Activated CD4-positive, alpha-beta T cell treated with anti-CD3 and anti-CD28 coated beads, Interleukin-2, amount 10 ng/mL, durations not matched to agents 24 days and 14 days (primary cell): Measurements from ENCODE around the gene METTL23. TPM values are rescaled to one million over a fixed set of nuclear protein-coding genes. Genes with fewer than 3 reads are reported as not detected.
"Not testable (repeated sequence)": the region's sequence is repeated elsewhere in the genome, so short reads cannot be mapped to it uniquely, and the experiment has no call there.

Source experiments
- DNase-seq: peaks from one replicate; pipeline ENCODE4 v3.0.0; 2022
- H3K27ac Mint-ChIP-seq: one replicate; pipeline ENCODE4 v1.8.0; 2022; ENCODE audit warnings: mild to moderate bottlenecking, mixed read lengths
- H3K27me3 Mint-ChIP-seq: one replicate; pipeline ENCODE4 v1.8.0; 2022; ENCODE audit warnings: mixed read lengths
- H3K36me3 Mint-ChIP-seq: one replicate; pipeline ENCODE4 v1.8.0; 2022; ENCODE audit warnings: low read depth, mild to moderate bottlenecking, mixed read lengths
- H3K4me1 Mint-ChIP-seq: one replicate; pipeline ENCODE4 v1.8.0; 2021; ENCODE audit warnings: mixed read lengths
- H3K4me3 Mint-ChIP-seq: one replicate; pipeline ENCODE4 v1.8.0; 2022; ENCODE audit warnings: mild to moderate bottlenecking, moderate library complexity, mixed read lengths
- H3K9me3 Mint-ChIP-seq: one replicate; pipeline ENCODE4 v1.8.0; 2021; ENCODE audit warnings: mixed read lengths
- intact Hi-C: fragments of 100-400 bp; cut with micrococcal nuclease; formaldehyde crosslinking; loops from one replicate; pipeline ENCODE4 v1.15.1; 2023
- total RNA-seq: library from RNA; stranded (reverse); gene quantifications from 2 replicates; pipeline ENCODE4 v1.2.3, GENCODE V29; 2022

METTL23 gene
- total RNA-seq, 1 donor from 2014 or later: 35.5 TPM

DNA sequence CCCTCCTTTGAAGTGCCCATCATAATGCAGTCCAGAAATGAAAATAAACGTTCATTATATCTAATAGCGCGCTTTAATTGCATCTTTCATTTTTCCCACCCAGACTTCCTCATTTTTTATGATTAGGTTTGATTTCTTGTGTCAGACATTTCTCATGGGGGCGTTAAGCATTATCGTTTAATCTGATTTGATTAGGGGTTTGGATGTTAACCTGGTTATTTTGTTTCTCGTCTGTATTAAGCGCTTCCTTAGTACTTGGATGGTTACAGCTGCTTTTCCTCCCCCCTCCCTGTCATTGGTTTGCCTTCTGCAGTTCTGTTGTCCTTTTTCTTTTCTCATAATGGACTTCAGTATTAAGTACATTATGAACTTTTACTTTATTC, 11.8 kb downstream of the METTL23 start:
- intact Hi-C loops: loop anchor here (2.0 to 10.0 kb wide), 7 partner anchors 14 to 714 kb away; partner anchors contain the start of genes GALR2, SRP68, UBALD2 and ZACN
- Mint-ChIP-seq H3K27me3 (no peaks in the 10 kb centered on the region), H3K4me3 (peak overlapping the region; percentile 92), H3K27ac (peak overlapping the region; percentile 100), H3K36me3 (peaks cover 40% of the 10 kb centered on the region), H3K9me3 (no peaks in the 10 kb centered on the region), H3K4me1 (peaks cover 30% of the 10 kb centered on the region)
- no peak for DNase-seq

DNA sequence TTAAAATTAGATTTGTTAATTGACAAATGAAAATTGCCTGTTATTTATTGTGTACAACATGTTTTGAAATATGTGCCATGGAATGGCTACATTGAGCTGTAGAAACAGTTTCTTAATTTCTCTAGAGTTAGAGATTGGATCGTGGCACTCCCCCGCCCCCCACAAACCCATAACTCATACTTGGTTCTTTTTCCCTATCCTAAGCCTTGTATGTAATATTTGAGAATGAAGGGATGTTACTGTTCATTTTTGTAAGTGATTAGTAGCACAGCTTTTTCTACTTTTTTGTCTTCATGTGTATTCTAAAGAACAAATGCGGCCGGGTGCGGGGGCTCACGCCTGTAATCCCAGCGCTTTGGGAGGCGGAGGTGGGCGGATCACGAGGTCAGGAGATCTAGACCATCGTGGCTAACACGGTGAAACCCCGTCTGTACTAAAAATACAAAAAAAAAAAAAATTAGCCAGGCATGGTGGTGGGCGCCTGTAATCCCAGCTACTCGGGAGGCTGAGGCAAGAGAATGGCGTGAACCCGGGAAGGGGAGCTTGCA, 13.0 kb downstream of the METTL23 start:
- H3K27ac Mint-ChIP-seq, DNase-seq, H3K27me3 Mint-ChIP-seq, H3K4me3 Mint-ChIP-seq, H3K9me3 Mint-ChIP-seq: not testable (repeated sequence)
- Mint-ChIP-seq H3K36me3 (peaks cover 33% of the 10 kb centered on the region), H3K4me1 (peaks cover 20% of the 10 kb centered on the region)
- intact Hi-C loops: loop anchor here (2.0 to 10.0 kb wide), 7 partner anchors 13 to 713 kb away; partner anchors contain the start of genes GALR2, SRP68, UBALD2 and ZACN

DNA sequence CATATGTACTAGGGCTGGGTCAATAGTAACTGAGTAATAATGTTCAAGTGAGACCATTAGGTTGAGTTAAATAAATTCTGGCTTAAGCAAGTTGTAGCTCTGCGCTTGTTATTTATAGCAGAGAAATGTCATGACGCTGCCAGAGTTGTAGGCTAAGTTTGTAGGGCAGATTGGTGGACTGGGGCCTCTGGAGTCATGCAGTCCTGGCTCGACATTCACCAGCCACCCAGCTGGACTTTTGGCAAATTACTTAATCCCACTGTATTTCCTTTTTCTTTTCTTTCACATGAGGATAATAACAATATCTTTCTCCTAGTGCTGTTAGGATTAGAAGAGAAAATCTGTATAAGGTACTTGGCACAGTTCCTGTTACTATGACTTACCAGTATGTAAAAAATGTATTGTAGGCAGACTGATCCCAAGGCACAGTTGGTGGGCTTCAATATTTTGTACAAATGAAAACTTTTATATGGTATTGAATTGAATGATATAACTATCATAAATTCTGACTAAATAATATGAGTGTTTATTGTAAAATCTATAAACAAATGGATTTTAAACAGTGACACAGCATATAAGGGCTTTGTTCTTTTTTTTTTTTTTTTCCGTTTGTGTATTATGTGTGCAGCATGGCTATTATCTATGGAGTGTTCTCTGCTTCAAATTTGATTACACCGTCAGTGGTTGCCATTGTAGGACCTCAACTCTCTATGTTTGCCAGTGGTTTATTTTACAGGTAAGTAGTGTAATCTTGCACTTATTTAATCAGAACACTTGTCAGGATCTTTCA, 13.9 kb downstream of the METTL23 start:
- no peak overlapping the region for H3K4me3 Mint-ChIP-seq
- no peak overlapping the region for H3K27ac Mint-ChIP-seq
- no peaks in the 10 kb centered on the region for H3K27me3 Mint-ChIP-seq
- no peak for DNase-seq
- peaks cover 21% of the 10 kb centered on the region for H3K4me1 Mint-ChIP-seq
- intact Hi-C loops: no loop called here
- H3K9me3 Mint-ChIP-seq: no peaks in the 10 kb centered on the region
- peaks cover 31% of the 10 kb centered on the region for H3K36me3 Mint-ChIP-seq

DNA sequence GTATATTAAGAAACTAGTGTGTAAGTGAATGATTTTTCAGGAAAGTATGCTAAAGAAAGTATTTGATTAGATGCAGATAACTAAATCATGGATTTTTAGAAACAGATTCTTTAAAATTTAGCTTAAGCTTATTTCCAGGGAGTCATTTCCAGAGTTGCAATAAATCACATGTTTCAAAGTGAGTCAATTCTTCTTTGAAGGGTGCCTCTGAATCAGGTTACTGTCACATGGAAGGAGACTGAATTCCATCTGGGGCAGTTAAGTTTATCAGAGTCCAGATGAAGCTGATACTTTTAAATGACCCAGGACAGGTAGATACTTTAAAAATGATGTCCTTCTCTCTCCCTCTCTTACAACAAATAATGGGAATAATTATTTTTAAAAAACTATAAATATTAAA, 16.3 kb downstream of the METTL23 start:
- intact Hi-C loops: no loop called here
- no peak for DNase-seq
- peaks cover 36% of the 10 kb centered on the region for H3K36me3 Mint-ChIP-seq
- no peak overlapping the region for H3K27ac Mint-ChIP-seq
- no peaks in the 10 kb centered on the region for H3K27me3 Mint-ChIP-seq
- no peaks in the 10 kb centered on the region for H3K9me3 Mint-ChIP-seq
- H3K4me1 Mint-ChIP-seq: peaks cover 22% of the 10 kb centered on the region
- no peak overlapping the region for H3K4me3 Mint-ChIP-seq

DNA sequence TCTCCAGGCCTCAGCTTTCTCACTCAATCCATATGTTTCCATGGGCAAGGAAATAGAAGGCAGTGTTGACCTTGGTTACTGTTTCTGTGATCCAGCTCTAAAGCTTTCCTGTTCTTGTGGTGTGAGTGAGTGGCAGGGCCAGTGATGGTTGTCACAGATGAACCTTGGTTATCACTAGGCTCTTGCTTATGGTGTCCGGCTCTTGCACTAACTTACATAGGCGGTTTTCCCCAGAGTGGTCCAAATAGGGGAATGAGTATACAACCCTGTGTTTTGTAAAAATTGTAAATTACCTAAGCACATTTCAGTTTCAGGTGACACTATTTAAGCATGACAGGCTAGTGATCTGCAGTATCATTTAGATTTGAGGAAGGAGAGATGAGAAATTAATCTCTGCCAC, 18.1 kb downstream of the METTL23 start:
- Mint-ChIP-seq H3K36me3 (peaks cover 45% of the 10 kb centered on the region), H3K27ac (no peak overlapping the region), H3K27me3 (no peaks in the 10 kb centered on the region), H3K9me3 (no peaks in the 10 kb centered on the region), H3K4me3 (no peak overlapping the region), H3K4me1 (peaks cover 10% of the 10 kb centered on the region)
- DNase-seq: no peak
- intact Hi-C loops: no loop called here

DNA sequence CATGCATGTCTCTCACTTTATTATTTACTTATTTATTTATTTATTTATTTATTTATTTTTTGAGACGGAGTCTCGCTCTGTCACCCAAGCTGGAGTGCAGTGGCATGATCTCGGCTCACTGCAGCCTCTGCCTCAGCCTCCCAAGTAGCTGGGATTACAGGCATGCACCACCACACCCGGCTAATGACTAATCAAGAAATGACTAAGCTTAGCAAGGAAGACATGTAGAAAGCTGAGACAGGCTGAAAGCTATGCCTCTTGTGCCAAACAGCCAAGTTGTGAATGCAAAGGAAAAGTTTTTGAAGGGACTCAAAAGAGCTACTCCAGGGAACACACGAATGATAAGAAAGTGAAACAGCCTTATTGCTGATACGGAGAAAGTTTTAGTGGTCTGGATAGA, 19.1 kb downstream of the METTL23 start:
- intact Hi-C loops, H3K4me1 Mint-ChIP-seq, DNase-seq, H3K27ac Mint-ChIP-seq, H3K9me3 Mint-ChIP-seq, H3K27me3 Mint-ChIP-seq, H3K4me3 Mint-ChIP-seq: not testable (repeated sequence)
- H3K36me3 Mint-ChIP-seq: peaks cover 49% of the 10 kb centered on the region

DNA sequence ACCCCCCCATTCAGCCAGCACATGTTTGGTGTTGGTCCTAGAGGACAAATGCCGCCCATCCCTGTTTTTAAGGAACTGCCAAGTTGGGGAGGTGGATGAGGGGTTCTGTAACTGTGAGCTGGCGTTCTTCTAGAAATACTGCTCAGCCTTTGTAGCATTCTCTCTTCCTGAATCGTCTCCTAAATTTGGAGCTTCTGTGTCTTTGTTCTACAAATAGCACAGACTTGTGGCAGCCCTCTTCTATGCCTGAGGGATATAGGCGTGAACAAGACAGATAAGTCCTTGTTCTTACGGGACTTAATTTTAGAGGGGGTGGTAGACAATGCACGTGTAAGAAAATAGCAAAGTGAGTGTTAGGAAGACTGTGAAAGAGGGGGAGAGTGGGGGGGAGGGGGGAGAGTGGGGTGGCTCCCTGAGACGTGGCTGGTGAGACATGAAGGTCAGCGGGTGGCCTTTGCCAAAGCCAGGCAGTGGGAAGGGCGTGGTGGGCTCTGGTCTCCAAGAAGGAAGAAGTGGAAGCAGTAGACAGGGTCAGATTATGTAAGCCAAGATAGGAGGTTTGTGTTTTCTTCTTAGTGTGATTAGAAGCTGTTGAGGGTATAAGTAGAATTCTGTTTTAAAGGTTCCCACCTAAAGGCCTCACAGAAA, 21.2 kb downstream of the METTL23 start:
- H3K27me3 Mint-ChIP-seq: no peaks in the 10 kb centered on the region
- H3K36me3 Mint-ChIP-seq: peaks cover 47% of the 10 kb centered on the region
- DNase-seq: no peak
- H3K4me3 Mint-ChIP-seq: no peak overlapping the region
- no peaks in the 10 kb centered on the region for H3K9me3 Mint-ChIP-seq
- intact Hi-C loops: no loop called here
- peaks cover 12% of the 10 kb centered on the region for H3K4me1 Mint-ChIP-seq
- no peak overlapping the region for H3K27ac Mint-ChIP-seq

DNA sequence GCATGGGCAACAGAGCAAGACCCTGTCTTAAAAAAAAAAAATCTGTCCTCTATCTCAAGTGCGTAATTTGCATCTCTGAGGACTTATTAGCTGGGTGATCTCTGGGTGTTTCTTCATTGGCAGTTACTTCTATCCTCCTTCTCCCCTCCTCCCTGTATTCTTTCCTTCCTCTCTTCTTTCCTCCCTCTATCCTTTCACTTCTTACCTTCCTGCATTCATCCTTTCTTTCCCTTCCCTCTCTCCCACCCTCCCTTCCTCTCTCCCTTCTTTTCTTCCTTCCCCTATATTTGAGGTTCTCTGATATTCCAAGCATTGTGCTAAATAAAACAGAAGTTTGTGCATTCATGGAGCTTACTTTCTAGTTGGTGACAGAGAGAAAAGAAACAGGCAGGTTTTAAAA, 22.0 kb downstream of the METTL23 start:
- intact Hi-C loops: no loop called here
- peaks cover 50% of the 10 kb centered on the region for H3K36me3 Mint-ChIP-seq

DNA sequence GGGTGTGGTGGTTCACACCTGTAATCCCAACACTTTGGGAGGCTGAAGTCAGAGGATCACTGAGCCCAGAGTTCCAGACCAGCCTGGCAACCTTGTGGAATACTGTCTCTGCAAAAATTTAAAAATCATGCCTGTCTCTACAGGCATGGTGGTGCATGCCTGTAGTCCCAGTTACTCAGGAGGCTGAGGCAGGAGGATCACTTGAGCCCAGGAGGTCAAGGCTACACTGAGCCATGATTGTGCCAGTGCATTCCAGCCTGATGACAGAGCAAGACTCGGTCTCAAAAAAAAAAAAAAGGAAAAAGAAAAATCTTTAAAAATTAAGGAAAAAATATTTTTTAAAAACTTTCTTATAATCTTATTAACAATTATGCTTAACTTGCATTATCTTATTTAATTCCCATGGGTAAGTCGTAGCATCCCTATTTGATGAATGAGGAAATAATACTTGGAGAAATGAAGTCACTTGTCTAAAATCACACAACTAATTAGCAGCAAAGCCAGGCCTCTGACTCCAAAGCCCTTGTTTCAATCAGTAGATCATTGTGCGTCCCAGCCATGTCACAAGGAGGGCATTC, 24.9 kb downstream of the METTL23 start:
- Mint-ChIP-seq H3K27me3 (no peaks in the 10 kb centered on the region), H3K4me3 (no peak overlapping the region), H3K9me3 (no peaks in the 10 kb centered on the region), H3K4me1 (peaks cover 19% of the 10 kb centered on the region), H3K27ac (no peak overlapping the region), H3K36me3 (peaks cover 33% of the 10 kb centered on the region)
- no peak for DNase-seq
- intact Hi-C loops: no loop called here

More for the DNA sequence above, 22.0 kb downstream of the METTL23 start:
- Mint-ChIP-seq H3K9me3 (no peaks in the 10 kb centered on the region), H3K27me3 (no peaks in the 10 kb centered on the region), H3K4me1 (peaks cover 20% of the 10 kb centered on the region), H3K27ac (no peak overlapping the region), H3K4me3 (no peak overlapping the region)
- DNase-seq: no peak

DNA sequence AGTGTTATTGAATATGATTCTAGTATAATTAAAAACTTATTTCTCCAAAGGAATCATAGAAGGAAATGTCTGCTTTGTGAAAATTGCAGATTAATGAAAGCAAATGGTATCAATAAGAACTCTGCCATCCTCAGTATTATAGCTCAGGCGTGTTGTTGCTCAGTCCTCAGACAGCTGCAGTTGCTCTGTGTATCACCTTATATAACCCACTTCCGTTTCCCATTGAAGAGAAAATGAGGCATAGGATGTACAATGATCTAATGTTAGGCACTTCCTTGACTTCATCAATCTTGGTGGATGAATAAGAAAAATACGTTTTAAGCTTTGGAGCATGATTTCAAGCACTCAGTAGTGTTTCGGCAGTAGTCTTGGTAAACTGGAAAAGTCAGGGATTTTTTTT, 25.4 kb downstream of the METTL23 start:
- H3K9me3 Mint-ChIP-seq: no peaks in the 10 kb centered on the region
- H3K27ac Mint-ChIP-seq: peak overlapping the region; percentile 74
- peaks cover 32% of the 10 kb centered on the region for H3K36me3 Mint-ChIP-seq
- intact Hi-C loops: loop anchor here (2.0 kb wide), 1 partner anchor 13 kb away; the partner anchor contains the start of gene MFSD11
- H3K4me1 Mint-ChIP-seq: peaks cover 20% of the 10 kb centered on the region
- H3K4me3 Mint-ChIP-seq: peak overlapping the region; percentile 39
- H3K27me3 Mint-ChIP-seq: no peaks in the 10 kb centered on the region
- peak; percentile 61 for DNase-seq

DNA sequence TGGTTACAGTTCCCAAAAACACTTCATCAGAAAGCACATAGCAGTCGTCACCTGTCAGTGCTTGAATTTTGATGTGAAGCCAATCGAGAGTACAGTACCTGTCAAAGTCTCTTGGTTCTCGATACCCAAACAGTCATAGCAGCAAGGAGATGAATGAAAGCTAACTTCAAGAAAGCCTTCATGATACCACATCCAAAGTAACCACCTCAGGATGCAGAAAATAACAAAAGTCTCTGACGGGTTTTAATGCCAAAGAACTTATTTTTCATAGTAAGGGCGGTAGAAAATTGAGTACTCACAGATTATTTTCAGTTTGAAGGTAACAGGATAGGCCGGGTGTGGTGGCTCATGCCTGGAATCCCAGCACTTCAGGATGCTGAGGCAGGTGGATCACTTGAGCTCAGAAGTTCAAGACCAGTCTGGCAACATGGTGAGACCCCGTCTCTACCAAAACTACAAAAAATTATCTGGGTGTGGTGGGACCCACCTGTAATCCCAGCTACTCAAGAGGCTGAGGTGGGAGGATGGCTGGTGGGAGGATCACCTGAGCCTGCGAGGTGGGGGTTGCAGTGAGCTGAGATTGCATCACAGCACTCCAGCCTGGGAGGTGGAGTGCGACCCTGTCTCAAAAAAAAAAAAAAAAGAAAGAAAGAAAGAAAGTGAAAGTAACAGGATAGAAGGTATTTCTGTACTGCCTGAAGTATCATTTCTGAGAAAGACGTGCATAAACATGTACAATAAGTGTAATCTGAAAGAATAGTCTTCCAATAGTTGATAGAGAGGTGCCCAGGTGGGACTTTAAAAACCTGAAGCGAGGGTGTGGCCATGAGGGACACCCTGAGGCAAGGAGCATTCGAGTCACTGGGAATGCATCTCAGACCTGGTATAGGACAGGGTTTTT, 26.7 kb downstream of the METTL23 start:
- Mint-ChIP-seq H3K27me3 (no peaks in the 10 kb centered on the region), H3K4me3 (peak overlapping the region; percentile 89), H3K9me3 (no peaks in the 10 kb centered on the region), H3K4me1 (peaks cover 23% of the 10 kb centered on the region), H3K27ac (peak overlapping the region; percentile 92), H3K36me3 (peaks cover 38% of the 10 kb centered on the region)
- intact Hi-C loops: loop anchor here (2.0 kb wide), 1 partner anchor 15 kb away; the partner anchor contains the start of gene MFSD11
- DNase-seq: peak; percentile 77

DNA sequence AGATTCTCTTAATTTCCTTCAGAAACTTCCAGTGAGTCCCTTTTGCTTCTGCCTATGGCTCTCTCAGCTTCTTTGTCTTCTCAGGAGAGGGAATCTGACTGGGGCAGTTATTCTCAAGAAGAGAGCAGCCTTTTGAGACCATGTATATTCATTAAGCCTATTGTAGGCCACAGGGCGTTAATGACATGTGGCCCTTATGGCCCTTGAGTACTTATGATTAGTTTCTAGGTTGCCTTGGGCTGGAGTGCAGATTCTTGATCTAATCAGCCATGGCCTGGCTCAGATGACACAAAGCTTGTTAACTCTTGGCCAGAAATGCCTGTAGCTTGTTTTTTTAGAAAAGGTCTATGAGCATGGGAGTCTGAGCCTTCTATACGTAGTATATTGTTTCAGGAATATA, 28.6 kb downstream of the METTL23 start:
- H3K9me3 Mint-ChIP-seq: no peaks in the 10 kb centered on the region
- intact Hi-C loops: no loop called here
- H3K36me3 Mint-ChIP-seq: peaks cover 34% of the 10 kb centered on the region
- no peaks in the 10 kb centered on the region for H3K27me3 Mint-ChIP-seq
- H3K4me1 Mint-ChIP-seq: peaks cover 21% of the 10 kb centered on the region
- no peak overlapping the region for H3K4me3 Mint-ChIP-seq
- H3K27ac Mint-ChIP-seq: no peak overlapping the region
- no peak for DNase-seq

DNA sequence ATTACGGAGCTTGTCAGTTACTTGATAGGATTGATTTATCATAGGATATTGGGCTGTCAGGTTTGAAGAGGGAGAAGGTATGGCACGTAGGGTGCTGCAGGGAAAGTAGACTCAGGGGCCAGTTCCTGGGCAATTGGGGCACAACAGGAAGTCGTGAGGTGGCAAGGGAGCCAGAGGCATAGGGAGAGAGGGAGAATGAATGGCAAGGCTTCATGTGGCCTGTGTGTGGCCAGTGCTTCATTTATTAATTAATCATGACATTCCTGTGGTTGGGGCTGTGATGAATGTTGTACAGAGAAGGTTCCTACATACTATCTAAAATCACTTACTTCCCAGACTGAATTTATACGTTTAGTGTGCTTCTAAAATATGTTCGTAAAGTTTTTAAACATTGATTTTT, 30.6 kb downstream of the METTL23 start:
- intact Hi-C loops: no loop called here
- Mint-ChIP-seq H3K27me3 (no peaks in the 10 kb centered on the region), H3K4me3 (no peak overlapping the region), H3K36me3 (peaks cover 31% of the 10 kb centered on the region), H3K9me3 (no peaks in the 10 kb centered on the region), H3K27ac (no peak overlapping the region), H3K4me1 (peaks cover 18% of the 10 kb centered on the region)
- no peak for DNase-seq
